ENCODE data around the gene ECI1.

The ECI1 gene

DNA sequence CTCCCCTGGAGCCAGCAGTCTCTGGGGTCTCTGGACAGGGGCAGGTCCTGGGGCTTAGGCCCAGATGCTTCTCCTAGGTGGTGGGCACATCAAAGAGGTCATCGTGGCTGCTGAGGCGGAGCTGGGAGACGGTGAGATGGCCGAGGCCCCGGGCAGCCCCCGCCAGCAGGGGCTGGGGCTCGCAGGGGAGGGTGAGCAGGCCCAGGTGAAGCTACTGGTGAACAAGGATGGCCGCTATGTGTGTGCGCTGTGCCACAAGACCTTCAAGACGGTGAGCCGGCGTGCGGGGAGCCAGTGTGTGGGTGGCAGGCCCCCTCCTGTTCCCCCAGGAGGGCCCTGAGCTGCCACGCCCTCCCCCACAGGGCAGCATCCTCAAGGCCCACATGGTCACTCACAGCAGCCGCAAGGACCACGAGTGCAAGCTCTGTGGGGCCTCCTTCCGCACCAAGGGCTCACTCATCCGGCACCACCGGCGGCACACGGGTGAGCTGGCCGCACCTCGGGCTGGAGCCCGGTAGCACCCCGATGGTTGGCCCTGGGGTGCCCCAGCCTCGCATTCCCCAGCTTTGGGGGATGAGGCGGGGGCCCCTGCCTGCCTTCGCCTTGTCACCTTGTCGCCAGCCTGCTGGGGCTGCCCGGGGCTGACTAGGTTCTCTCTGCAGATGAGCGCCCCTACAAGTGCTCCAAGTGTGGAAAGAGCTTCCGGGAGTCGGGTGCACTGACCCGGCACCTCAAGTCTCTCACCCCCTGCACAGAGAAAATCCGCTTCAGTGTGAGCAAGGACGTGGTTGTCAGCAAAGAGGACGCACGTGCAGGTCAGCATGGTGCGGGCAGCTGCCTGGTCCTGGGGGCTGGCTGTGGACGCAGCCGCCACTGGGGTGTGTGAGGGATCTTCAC is 19.0 kb downstream of the ECI1 start:
- Histone ChIP-seq H3F3A (ENCODE audit: insufficient read depth, low read length) (0 out of 2 replicates have a peak, but pooled peaks cover 3% of the 10 kb centered on the region), H3K9ac (ENCODE audit: low read length) (no peak overlapping the region), H3K27me3 (ENCODE audit: insufficient read depth, low read length) (no peaks in the 10 kb centered on the region), H3K9me3 (ENCODE audit: low read length) (no peaks in the 10 kb centered on the region), H4K20me1 (ENCODE audit: insufficient read depth, low read length) (no peaks in the 10 kb centered on the region), H3K4me3 (ENCODE audit: low read depth, low read length, poor library complexity, severe bottlenecking) (no peak overlapping the region), H2AFZ (ENCODE audit: low read length) (no peak overlapping the region), H3K4me1 (ENCODE audit: insufficient read depth, low read length, severe bottlenecking) (no peaks in the 10 kb centered on the region), H3K27ac (ENCODE audit: low read depth, low read length, poor library complexity, severe bottlenecking) (no peak overlapping the region), H3K79me2 (ENCODE audit: insufficient read depth, low read length) (no peaks in the 10 kb centered on the region), H3K36me3 (ENCODE audit: insufficient read depth, low read length) (peaks cover 91% of the 10 kb centered on the region), H3K4me2 (ENCODE audit: low read length) (no peak overlapping the region), H3K9me2 (ENCODE audit: low read depth, low read length) (no peaks in the 10 kb centered on the region)
- no peak for TF ChIP-seq CTCF (IDR thresholded peaks at IDR 0.05; ENCODE audit: low read length)
- TF ChIP-seq EZH2 (IDR thresholded peaks at IDR 0.05; ENCODE audit: borderline replicate concordance, low read length) = no peak

DNA sequence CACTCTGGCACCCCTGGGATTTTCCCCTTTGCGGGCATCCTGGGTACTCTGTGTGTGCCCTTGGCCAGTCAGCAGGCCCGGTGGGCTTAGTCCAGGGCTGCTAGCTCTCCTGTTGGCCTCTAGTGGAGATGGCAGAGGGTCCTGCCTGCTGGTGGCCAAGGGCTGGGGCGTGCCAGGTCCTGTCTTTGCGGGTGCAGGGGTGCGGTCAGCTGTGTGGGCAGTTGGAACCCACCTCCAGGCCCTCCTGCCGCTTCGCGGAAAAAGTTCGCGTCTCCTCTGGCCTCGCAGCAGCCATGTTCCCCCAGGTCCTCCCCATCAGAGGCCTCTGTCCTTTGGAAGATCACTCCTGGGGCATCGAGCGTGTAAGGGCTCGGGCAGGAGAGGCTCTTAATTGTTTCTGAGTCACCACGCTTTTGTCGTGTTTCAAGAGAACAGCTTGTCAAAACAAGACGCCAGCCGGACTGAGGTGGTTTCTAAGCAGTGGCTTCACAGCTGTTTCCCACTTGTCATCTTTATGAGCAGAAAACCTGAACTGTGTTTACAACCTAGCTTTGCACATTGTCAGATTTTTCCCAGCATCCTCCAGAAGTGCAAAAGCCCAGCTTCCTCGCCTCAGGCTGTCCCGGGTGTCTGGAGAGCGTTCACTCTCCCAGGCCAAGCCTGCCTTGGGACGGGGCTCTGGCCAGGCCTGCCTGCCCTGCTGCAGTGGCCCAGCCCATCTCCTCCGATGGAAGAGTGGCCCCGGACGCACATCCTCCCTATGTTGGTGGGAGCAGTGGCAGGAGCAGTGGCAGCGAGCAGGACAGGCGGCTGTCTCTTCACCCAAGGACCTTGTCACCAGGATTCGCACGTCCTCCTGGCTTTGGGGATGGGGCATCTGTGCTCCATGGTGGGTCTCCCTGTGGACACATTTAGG is 20.1 kb downstream of the ECI1 start:
- Histone ChIP-seq H3K4me3 (ENCODE audit: low read depth, low read length, poor library complexity, severe bottlenecking) (no peak overlapping the region), H3F3A (ENCODE audit: insufficient read depth, low read length) (0 out of 2 replicates have a peak, but pooled peaks cover 3% of the 10 kb centered on the region), H3K79me2 (ENCODE audit: insufficient read depth, low read length) (no peaks in the 10 kb centered on the region; the same call in 1 of the 2 replicates), H3K9ac (ENCODE audit: low read length) (no peak overlapping the region), H3K27me3 (ENCODE audit: insufficient read depth, low read length) (no peaks in the 10 kb centered on the region), H3K36me3 (ENCODE audit: insufficient read depth, low read length) (peaks cover 82% of the 10 kb centered on the region), H3K9me3 (ENCODE audit: low read length) (no peaks in the 10 kb centered on the region), H3K27ac (ENCODE audit: low read depth, low read length, poor library complexity, severe bottlenecking) (no peak overlapping the region), H4K20me1 (ENCODE audit: insufficient read depth, low read length) (no peaks in the 10 kb centered on the region), H2AFZ (ENCODE audit: low read length) (no peak overlapping the region), H3K4me1 (ENCODE audit: insufficient read depth, low read length, severe bottlenecking) (peaks cover 3% of the 10 kb centered on the region), H3K4me2 (ENCODE audit: low read length) (no peak overlapping the region), H3K9me2 (ENCODE audit: low read depth, low read length) (no peaks in the 10 kb centered on the region)
- TF ChIP-seq EZH2 (IDR thresholded peaks at IDR 0.05; ENCODE audit: borderline replicate concordance, low read length) (no peak), CTCF (IDR thresholded peaks at IDR 0.05; ENCODE audit: low read length) (no peak)

DNA sequence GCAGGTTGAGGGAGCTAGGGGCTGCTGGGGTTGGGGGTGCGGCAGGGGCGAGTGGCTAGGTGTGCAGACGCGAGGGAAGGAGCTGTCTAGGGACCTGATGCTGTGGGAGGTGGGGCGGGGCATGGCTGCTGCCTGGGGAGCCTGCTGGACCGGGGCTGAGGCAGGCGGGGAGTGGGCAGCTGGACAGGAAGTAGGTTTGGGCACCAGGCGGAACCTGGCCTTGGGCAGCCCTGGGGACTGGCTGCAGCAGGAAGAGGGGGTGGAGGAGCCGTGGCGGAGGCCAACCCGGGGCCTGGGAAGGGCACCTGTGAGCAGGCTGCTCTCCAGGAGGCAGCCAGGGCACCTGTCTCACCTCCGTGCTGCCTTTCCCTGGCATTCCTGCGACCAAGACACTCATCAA is 21.0 kb downstream of the ECI1 start:
- no peak overlapping the region for H3K27ac ChIP-seq (ENCODE audit: low read depth, low read length, poor library complexity, severe bottlenecking)
- no peaks in the 10 kb centered on the region for H4K20me1 ChIP-seq (ENCODE audit: insufficient read depth, low read length)
- no peaks in the 10 kb centered on the region for H3K9me3 ChIP-seq (ENCODE audit: low read length)
- H3K9ac ChIP-seq (ENCODE audit: low read length) = no peak overlapping the region
- H3K79me2 ChIP-seq (ENCODE audit: insufficient read depth, low read length) = peaks cover 5% of the 10 kb centered on the region
- no peak overlapping the region for H3K4me3 ChIP-seq (ENCODE audit: low read depth, low read length, poor library complexity, severe bottlenecking)
- TF ChIP-seq CTCF (IDR thresholded peaks at IDR 0.05; ENCODE audit: low read length) (no peak), EZH2 (IDR thresholded peaks at IDR 0.05; ENCODE audit: borderline replicate concordance, low read length) (no peak)
- H2AFZ ChIP-seq (ENCODE audit: low read length) = no peak overlapping the region
- H3K36me3 ChIP-seq (ENCODE audit: insufficient read depth, low read length) = peaks cover 73% of the 10 kb centered on the region
- H3K4me2 ChIP-seq (ENCODE audit: low read length) = no peak overlapping the region
- H3K27me3 ChIP-seq (ENCODE audit: insufficient read depth, low read length) = no peaks in the 10 kb centered on the region
- 0 out of 2 replicates have a peak, but pooled peaks cover 3% of the 10 kb centered on the region for H3F3A ChIP-seq (ENCODE audit: insufficient read depth, low read length)
- no peaks in the 10 kb centered on the region for H3K9me2 ChIP-seq (ENCODE audit: low read depth, low read length)
- H3K4me1 ChIP-seq (ENCODE audit: insufficient read depth, low read length, severe bottlenecking) = peaks cover 12% of the 10 kb centered on the region
